GM18511 (cell line): ENCODE results near the gene CGB5.

ENCODE experiments used
- ATAC-seq: cut with Tn5 transposase; IDR thresholded peaks from one replicate; pipeline ENCODE4 v1.9.1; 2021; ENCODE audit warnings: mild to moderate bottlenecking, moderate library complexity; ENCODE audit not compliant: unreplicated experiment

CGB5 gene

GRCh38 chr19:49085020-49085867, 41.6 kb downstream of the CGB5 start, which contains the start of gene SNRNP70:
SNRNP70 (plus strand) TSS chr19:49085451; CDS start chr19:49086415, 964 bp downstream.
- ATAC-seq: peak; percentile 89

GRCh38 chr19:49085868-49086232, 42.2 kb downstream of the CGB5 start:
- ATAC-seq: no peak

GRCh38 chr19:49086296-49086695, 42.6 kb downstream of the CGB5 start:
- no peak for ATAC-seq

- ATAC-seq: no peak
Observed at GRCh38 chr19:49091391-49092038, 47.9 kb downstream of the CGB5 start.

DNA sequence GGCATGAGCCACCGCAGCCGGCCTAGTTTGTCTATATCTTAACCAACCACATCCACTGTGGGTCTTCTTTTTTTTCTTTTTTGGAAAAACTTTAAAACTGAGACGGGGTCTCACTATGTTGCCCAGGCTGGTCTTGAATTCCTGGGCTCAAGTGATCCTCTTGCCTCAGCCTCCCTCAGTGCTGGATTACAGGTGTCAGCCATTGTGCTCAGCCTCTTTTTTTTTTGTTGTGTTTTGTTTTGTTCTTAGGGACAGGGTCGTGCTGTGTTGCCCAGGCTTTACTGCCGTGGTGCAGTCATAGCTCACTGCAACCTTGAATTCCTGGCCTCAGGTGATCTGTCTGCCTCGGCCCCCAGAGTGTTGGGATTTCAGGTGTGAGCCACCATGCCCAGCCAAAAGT, 49.0 kb downstream of the CGB5 start:
- no peak for ATAC-seq
